ENCODE results near the gene UST. TPM values are rescaled to one million over a fixed set of nuclear protein-coding genes. Genes with fewer than 3 reads are reported as not detected.

UST gene
- total RNA-seq, 4 donors from 2014 or later = 4.8 to 9.0 (median 7.8) TPM

- no peaks in the 10 kb centered on the region for H3K4me1 ChIP-seq
- DNase-seq = no peak
- H3K27ac ChIP-seq = no peak overlapping the region
- intact Hi-C loops (cut with DNase I; ENCODE audit: low total_unique reads) (no loop called here), in situ Hi-C loops (cut with MboI; ENCODE audit: low pct_ligation_motif_present in 1 of 4, low pct_unique_long_range_greater_than_20kb in 1 of 4, low sequenced_read_pairs in 3 of 4) (no loop called here)
- WGBS, 2 donors (ENCODE audit: low coverage in 1 of 2) = 48 to 61% methylated on average over 5 of the region's 5 CpGs
- no peaks in the 10 kb centered on the region for H3K27me3 ChIP-seq
- H3K36me3 ChIP-seq = no peaks in the 10 kb centered on the region
- no peak overlapping the region for H3K4me3 ChIP-seq
- no peaks in the 10 kb centered on the region for H3K9me3 ChIP-seq
- no peak for TF ChIP-seq CTCF (IDR thresholded peaks at IDR 0.05)
Measured at GRCh38 chr6:148866657-148867268, 119.9 kb downstream of the UST start.

GRCh38 chr6:148867862-148868261, 121.0 kb downstream of the UST start:
- H3K36me3 ChIP-seq = no peaks in the 10 kb centered on the region

DNA sequence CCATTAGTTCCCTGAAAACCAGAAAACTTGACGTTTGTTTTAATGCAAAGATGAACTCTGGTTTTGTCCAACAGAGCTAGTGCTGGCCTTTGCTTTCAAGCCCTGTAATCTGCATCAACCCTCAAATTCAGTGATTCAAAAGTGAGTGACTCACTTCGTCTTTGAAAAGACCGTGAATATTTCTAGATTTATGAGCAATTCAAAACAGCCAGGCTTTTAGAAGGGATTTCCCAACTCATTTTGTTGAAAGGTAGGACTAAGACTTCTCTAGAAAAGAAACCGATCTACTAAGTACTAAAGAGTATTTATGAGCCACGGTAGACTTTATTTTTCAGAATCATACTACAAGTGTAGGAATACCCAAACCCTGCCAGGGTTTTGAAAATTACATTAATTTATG, 121.5 kb downstream of the UST start:
- intact Hi-C loops (cut with DNase I; ENCODE audit: low total_unique reads) = no loop called here
- H3K4me3 ChIP-seq = no peak overlapping the region
- H3K36me3 ChIP-seq = no peaks in the 10 kb centered on the region
- 63% methylated on average over 5 of the region's 5 CpGs for WGBS, 2 donors (ENCODE audit: low coverage in 1 of 2)
- in situ Hi-C loops (cut with MboI; ENCODE audit: low pct_ligation_motif_present in 1 of 4, low pct_unique_long_range_greater_than_20kb in 1 of 4, low sequenced_read_pairs in 3 of 4) = no loop called here
- no peak overlapping the region for H3K27ac ChIP-seq
- H3K4me1 ChIP-seq = no peaks in the 10 kb centered on the region
- no peaks in the 10 kb centered on the region for H3K9me3 ChIP-seq
- no peak for TF ChIP-seq POLR2AphosphoS5 (IDR thresholded peaks at IDR 0.05)
- DNase-seq = no peak
- H3K27me3 ChIP-seq = no peaks in the 10 kb centered on the region

More at GRCh38 chr6:148867862-148868261, 121.0 kb downstream of the UST start:
- no peaks in the 10 kb centered on the region for H3K4me1 ChIP-seq
- H3K4me3 ChIP-seq = no peak overlapping the region
- in situ Hi-C loops (cut with MboI; ENCODE audit: low pct_ligation_motif_present in 1 of 4, low pct_unique_long_range_greater_than_20kb in 1 of 4, low sequenced_read_pairs in 3 of 4) (no loop called here), intact Hi-C loops (cut with DNase I; ENCODE audit: low total_unique reads) (no loop called here)
- TF ChIP-seq POLR2A (IDR thresholded peaks at IDR 0.05) (no peak), CTCF (IDR thresholded peaks at IDR 0.05) (no peak), EP300 (IDR thresholded peaks at IDR 0.05; ENCODE audit: low read depth) (no peak), POLR2AphosphoS5 (IDR thresholded peaks at IDR 0.05) (no peak)
- no peak for DNase-seq
- no peaks in the 10 kb centered on the region for H3K27me3 ChIP-seq
- H3K9me3 ChIP-seq = no peaks in the 10 kb centered on the region
- H3K27ac ChIP-seq = no peak overlapping the region

GRCh38 chr6:148868901-148869300, 122.1 kb downstream of the UST start:
- no peak overlapping the region for H3K4me3 ChIP-seq
- 80 to 82% methylated on average over 2 of the region's 2 CpGs for WGBS, 2 donors (ENCODE audit: low coverage in 1 of 2)
- intact Hi-C loops (cut with DNase I; ENCODE audit: low total_unique reads) = no loop called here
- H3K4me1 ChIP-seq = no peaks in the 10 kb centered on the region
- H3K27ac ChIP-seq = no peak overlapping the region
- H3K9me3 ChIP-seq = no peaks in the 10 kb centered on the region
- H3K27me3 ChIP-seq = no peaks in the 10 kb centered on the region
- no peak for TF ChIP-seq POLR2AphosphoS5 (IDR thresholded peaks at IDR 0.05)
- TF ChIP-seq POLR2A (IDR thresholded peaks at IDR 0.05) = no peak
- TF ChIP-seq EP300 (IDR thresholded peaks at IDR 0.05; ENCODE audit: low read depth) = no peak
- TF ChIP-seq CTCF (IDR thresholded peaks at IDR 0.05) = no peak
- no peak for DNase-seq
- in situ Hi-C loops (cut with MboI; ENCODE audit: low pct_ligation_motif_present in 1 of 4, low pct_unique_long_range_greater_than_20kb in 1 of 4, low sequenced_read_pairs in 3 of 4) = no loop called here
- no peaks in the 10 kb centered on the region for H3K36me3 ChIP-seq

DNA sequence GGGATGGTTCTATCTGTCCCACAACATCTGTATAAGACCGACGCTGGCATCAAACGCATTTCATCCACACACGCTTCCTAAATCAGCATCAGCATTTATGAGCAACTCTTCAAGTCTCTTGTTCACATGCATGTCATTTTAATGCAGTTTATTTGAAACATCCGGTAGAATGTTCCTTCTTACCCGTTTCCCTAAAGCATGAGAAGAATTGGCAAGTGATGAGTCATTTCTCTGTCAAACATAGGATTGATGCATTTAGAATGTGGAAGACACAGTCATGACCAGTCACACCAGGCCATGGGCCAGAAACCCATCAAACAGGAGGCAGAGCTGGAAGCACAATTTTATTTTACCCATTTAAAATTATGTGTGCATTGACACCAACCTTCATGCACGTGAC, 122.8 kb downstream of the UST start:
- Histone ChIP-seq H3K4me3 (no peak overlapping the region), H3K9me3 (no peaks in the 10 kb centered on the region), H3K27ac (no peak overlapping the region), H3K36me3 (no peaks in the 10 kb centered on the region), H3K4me1 (no peaks in the 10 kb centered on the region), H3K27me3 (no peaks in the 10 kb centered on the region)
- intact Hi-C loops (cut with DNase I; ENCODE audit: low total_unique reads) = no loop called here
- TF ChIP-seq CTCF (IDR thresholded peaks at IDR 0.05) = no peak
- TF ChIP-seq POLR2AphosphoS5 (IDR thresholded peaks at IDR 0.05) = no peak
- TF ChIP-seq EP300 (IDR thresholded peaks at IDR 0.05; ENCODE audit: low read depth) = no peak
- no peak for TF ChIP-seq POLR2A (IDR thresholded peaks at IDR 0.05)
- in situ Hi-C loops (cut with MboI; ENCODE audit: low pct_ligation_motif_present in 1 of 4, low pct_unique_long_range_greater_than_20kb in 1 of 4, low sequenced_read_pairs in 3 of 4) = no loop called here
- 76 to 81% methylated on average over 7 of the region's 7 CpGs for whole genome bisulfite sequencing, 2 donors (ENCODE audit: low coverage in 1 of 2)
- DNase-seq = no peak
